Activated T-cell treated with anti-CD3 and anti-CD28 coated beads, Interleukin-2, amount 50 U/mL, for 24 hours (primary cell): ENCODE data around the gene CTH.
A peak's percentile ranks its signal among the peaks of the same experiment; 100 is the strongest.
"Not testable (repeated sequence)": the region's sequence is repeated elsewhere in the genome, so short reads cannot be mapped to it uniquely, and the experiment has no call there.

Experiments
- DNase-seq: peaks from one replicate; pipeline ENCODE4 v3.0.0-alpha.2; 2020
- H3K27ac Mint-ChIP-seq: 2 replicates; pipeline ENCODE4 v1.8.0; 2020; ENCODE audit warnings: mild to moderate bottlenecking, mixed read lengths
- H3K27me3 Mint-ChIP-seq: 2 replicates; pipeline ENCODE4 v1.8.0; 2020; ENCODE audit warnings: mixed read lengths
- H3K36me3 Mint-ChIP-seq: 2 replicates; pipeline ENCODE4 v1.8.0; 2020; ENCODE audit warnings: low read depth, mixed read lengths
- H3K4me1 Mint-ChIP-seq: 2 replicates; pipeline ENCODE4 v1.8.0; 2020; ENCODE audit warnings: low read depth, mixed read lengths
- H3K4me3 Mint-ChIP-seq: 2 replicates; pipeline ENCODE4 v1.8.0; 2020; ENCODE audit warnings: mild to moderate bottlenecking, moderate library complexity, mixed read lengths
- H3K9me3 Mint-ChIP-seq: 2 replicates; pipeline ENCODE4 v1.8.0; 2020; ENCODE audit warnings: mixed read lengths

The CTH gene

GRCh38 chr1:70410604-70411359 lies at the start of gene CTH:
TSS of gene CTH (plus strand) at chr1:70411268. CDS start at chr1:70411416, 148 bp downstream.
- H3K9me3 Mint-ChIP-seq: no peaks in the 10 kb centered on the region
- peak within 1 kb of the TSS; percentile 96 for H3K27ac Mint-ChIP-seq
- peaks cover 3% of the 10 kb centered on the region for H3K27me3 Mint-ChIP-seq
- peaks cover 25% of the 10 kb centered on the region for H3K4me1 Mint-ChIP-seq
- peak within 1 kb of the TSS; percentile 94 for H3K4me3 Mint-ChIP-seq
- peak; percentile 93 for DNase-seq
- H3K36me3 Mint-ChIP-seq: peaks cover 6% of the 10 kb centered on the region

DNA sequence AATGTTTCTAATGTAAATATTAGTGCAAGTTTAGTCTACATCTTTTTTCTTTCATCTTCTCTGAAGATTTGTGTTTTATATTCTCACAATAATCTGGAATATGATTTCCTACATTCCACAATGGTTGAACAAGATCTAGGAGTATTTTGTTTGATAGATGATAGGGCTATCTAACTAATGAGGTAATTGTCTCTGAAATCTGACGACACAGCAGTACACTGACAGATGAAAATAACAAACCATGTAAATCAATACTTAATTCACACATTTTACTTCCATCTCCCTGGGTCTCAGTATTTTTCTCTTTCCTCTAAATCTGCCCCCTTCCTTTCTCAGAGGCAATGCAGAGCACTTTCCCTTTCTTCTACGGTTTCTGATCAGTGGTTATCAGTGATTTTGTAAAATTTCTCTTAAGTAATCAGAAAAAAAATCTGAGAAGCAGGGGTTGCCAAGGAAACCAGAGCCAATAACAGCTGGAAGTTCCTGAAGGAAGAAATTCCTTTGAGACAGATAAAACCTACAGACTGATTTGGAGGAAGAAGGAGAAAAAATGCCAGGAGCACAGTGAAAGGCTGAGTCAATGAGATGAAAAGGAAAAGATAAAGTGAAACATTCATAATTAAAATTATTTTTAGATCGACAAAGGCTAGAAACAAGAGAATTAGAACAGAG lies 49.2 kb upstream of the CTH start:
- Mint-ChIP-seq H3K27ac (no peak overlapping the region), H3K27me3 (no peaks in the 10 kb centered on the region), H3K36me3 (peaks cover 4% of the 10 kb centered on the region), H3K9me3 (no peaks in the 10 kb centered on the region), H3K4me3 (no peak overlapping the region), H3K4me1 (peaks cover 2% of the 10 kb centered on the region)
- DNase-seq: no peak

DNA sequence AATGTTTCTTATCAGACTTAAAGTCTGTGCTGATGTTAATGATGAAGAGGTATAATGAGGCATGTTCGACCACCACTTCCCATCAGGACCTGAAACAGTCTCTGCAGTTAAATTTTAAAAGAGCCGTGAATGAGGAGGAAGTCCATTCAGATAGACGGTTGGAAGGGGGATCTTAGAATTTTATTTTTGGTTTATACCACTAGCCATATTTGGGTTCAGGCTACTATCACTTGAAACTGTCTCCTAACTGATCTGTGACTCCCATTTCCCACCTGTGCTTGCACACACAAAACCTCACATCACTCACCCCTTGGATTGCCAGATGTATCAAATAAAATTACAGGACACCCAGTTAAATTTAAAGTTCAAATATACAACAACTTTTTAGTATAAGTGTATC lies 46.6 kb upstream of the CTH start:
- Mint-ChIP-seq H3K4me1 (peaks cover 2% of the 10 kb centered on the region), H3K27me3 (no peaks in the 10 kb centered on the region), H3K4me3 (no peak overlapping the region), H3K36me3 (no peaks in the 10 kb centered on the region), H3K27ac (no peak overlapping the region), H3K9me3 (no peaks in the 10 kb centered on the region)
- no peak for DNase-seq

- DNase-seq, H3K27me3 Mint-ChIP-seq, H3K9me3 Mint-ChIP-seq, H3K4me1 Mint-ChIP-seq, H3K4me3 Mint-ChIP-seq, H3K36me3 Mint-ChIP-seq, H3K27ac Mint-ChIP-seq: not testable (repeated sequence)
Measured at GRCh38 chr1:70366425-70366952, 44.6 kb upstream of the CTH start.

DNA sequence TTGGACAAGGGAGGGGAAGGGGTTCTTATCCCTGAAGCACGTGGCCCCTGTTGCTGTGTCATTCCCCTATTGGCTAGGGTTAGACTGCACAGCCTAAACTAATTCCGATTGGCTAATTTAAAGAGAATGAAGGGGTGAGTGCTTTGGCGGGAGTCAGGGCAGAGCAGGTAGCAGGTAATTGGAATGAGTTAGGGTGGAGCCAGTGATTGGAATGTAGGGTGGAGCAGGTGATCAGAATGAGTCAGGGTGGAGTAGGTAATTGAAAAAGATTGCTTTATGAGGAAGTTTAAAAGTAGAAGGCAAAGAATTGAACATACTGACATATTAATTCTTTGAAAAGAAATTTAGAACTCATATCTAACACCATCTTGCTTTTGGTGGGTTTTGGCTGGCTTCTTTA lies 44.1 kb upstream of the CTH start:
- DNase-seq, H3K36me3 Mint-ChIP-seq, H3K4me1 Mint-ChIP-seq, H3K27me3 Mint-ChIP-seq, H3K27ac Mint-ChIP-seq, H3K9me3 Mint-ChIP-seq, H3K4me3 Mint-ChIP-seq: not testable (repeated sequence)

DNA sequence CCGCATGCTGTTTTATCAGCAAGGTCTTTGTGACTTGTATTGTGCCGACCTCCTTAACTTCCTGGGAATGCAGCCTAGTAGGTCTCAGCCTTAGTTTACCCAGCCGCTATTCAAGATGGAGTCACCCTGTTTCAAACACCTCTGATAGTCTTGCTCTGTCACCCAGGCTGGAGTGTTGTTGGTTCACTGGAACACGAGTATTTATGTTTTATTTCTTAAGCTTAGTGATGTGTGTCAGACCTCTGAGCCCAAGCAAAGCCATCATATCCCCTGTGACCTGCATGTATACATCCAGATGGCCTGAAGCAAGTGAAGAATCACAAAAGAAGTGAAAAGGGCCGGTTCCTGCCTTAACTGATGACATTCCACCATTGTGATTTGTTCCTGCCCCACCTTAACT lies 43.7 kb upstream of the CTH start:
- not testable (repeated sequence) for H3K27me3 Mint-ChIP-seq, H3K27ac Mint-ChIP-seq, H3K36me3 Mint-ChIP-seq, H3K9me3 Mint-ChIP-seq, DNase-seq, H3K4me3 Mint-ChIP-seq, H3K4me1 Mint-ChIP-seq

GRCh38 chr1:70371586-70371985 lies 39.5 kb upstream of the CTH start:
- not testable (repeated sequence) for H3K27ac Mint-ChIP-seq, DNase-seq, H3K4me3 Mint-ChIP-seq, H3K4me1 Mint-ChIP-seq, H3K9me3 Mint-ChIP-seq, H3K27me3 Mint-ChIP-seq, H3K36me3 Mint-ChIP-seq

GRCh38 chr1:70372426-70372825 lies 38.6 kb upstream of the CTH start:
- Mint-ChIP-seq H3K27me3 (no peaks in the 10 kb centered on the region), H3K4me1 (no peaks in the 10 kb centered on the region), H3K4me3 (no peak overlapping the region), H3K36me3 (no peaks in the 10 kb centered on the region), H3K9me3 (no peaks in the 10 kb centered on the region), H3K27ac (no peak overlapping the region)
- DNase-seq: no peak

DNA sequence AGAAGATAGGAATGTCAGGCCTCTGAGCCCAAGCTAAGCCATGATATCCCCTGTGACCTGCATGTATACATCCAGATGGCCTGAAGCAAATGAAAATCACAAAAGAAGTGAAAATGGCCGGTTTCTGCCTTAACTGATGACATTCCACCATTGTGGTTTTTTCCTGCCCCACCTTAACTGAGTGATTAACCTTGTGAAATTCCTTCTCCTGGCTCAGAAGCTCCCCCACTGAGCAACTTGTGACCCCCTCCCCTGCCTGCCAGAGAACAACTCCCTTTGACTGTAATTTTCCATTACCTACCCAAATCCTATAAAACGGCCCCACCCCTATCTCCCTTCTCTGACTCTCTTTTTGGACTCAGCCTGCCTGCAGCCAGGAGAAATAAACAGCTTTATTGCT lies 37.5 kb upstream of the CTH start:
- H3K4me3 Mint-ChIP-seq, DNase-seq, H3K36me3 Mint-ChIP-seq, H3K27me3 Mint-ChIP-seq, H3K4me1 Mint-ChIP-seq, H3K9me3 Mint-ChIP-seq, H3K27ac Mint-ChIP-seq: not testable (repeated sequence)

DNA sequence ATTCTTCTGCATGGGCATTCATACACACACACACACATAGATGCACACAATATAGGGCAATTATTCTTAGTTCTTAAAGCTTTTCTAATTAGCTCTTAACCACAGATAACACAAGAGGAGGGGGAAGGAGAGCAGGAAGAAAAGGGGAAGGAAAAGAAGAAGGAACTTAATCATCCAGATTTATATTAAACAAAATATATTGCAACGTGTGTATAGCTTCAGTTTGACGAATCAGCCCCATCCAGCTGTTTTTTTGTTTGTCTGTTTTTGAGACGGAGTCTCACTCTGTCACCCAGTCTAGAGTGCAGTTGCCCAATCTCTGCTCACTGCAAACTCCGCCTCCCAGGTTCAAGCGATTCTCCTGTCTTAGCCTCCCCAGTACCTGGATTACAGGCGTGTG lies 34.9 kb upstream of the CTH start:
- Mint-ChIP-seq H3K36me3 (no peaks in the 10 kb centered on the region), H3K4me3 (no peak overlapping the region), H3K27ac (no peak overlapping the region), H3K27me3 (no peaks in the 10 kb centered on the region), H3K9me3 (no peaks in the 10 kb centered on the region), H3K4me1 (no peaks in the 10 kb centered on the region)
- DNase-seq: no peak

DNA sequence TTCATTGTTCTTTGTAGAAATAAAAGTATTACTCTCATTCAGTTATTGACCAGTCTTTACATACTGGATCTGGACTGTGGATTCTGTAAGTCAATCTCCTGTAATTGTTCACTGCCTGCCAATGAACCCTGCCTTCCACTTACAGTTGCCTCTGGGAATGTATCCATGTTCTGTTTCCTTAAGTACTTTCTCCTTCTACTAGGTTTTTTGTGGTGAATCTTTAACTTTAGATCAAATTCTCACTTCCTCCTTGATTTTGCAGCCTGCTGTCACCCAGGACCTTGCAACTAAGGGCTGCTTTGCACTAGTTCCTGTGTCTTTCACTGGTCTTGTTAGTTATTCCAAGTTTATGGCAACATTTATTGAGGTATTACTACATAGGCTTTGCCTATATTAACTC lies 28.4 kb upstream of the CTH start:
- Mint-ChIP-seq H3K4me1 (no peaks in the 10 kb centered on the region), H3K9me3 (no peaks in the 10 kb centered on the region), H3K27me3 (peaks cover 6% of the 10 kb centered on the region), H3K4me3 (no peak overlapping the region), H3K36me3 (no peaks in the 10 kb centered on the region), H3K27ac (no peak overlapping the region)
- DNase-seq: no peak

GRCh38 chr1:70383483-70383882 lies 27.6 kb upstream of the CTH start:
- H3K4me3 Mint-ChIP-seq: no peak overlapping the region

DNA sequence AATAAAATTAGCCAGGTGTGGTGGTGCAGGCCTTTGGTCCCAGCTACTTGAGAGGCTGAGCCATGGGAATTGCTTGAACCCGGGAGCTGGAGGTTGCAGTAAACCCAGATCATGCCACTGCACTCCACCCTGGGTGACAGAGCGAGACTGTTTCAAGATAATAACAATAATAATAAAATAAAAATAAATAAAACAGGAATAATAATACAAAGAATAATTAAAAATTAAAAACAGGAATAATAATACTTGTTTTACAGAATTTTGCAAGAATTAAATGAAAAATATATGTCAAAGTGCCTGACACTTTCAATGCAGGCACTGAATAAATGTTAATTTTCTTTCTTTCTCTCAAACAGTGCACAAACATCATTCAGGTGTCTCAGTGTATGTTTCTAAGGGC lies 26.5 kb upstream of the CTH start:
- H3K36me3 Mint-ChIP-seq: no peaks in the 10 kb centered on the region
- no peak for DNase-seq
- H3K4me3 Mint-ChIP-seq: no peak overlapping the region
- no peaks in the 10 kb centered on the region for H3K9me3 Mint-ChIP-seq
- H3K27ac Mint-ChIP-seq: no peak overlapping the region
- H3K27me3 Mint-ChIP-seq: peaks cover 6% of the 10 kb centered on the region
- H3K4me1 Mint-ChIP-seq: no peaks in the 10 kb centered on the region

More at GRCh38 chr1:70383483-70383882, 27.6 kb upstream of the CTH start:
- Mint-ChIP-seq H3K27me3 (peaks cover 6% of the 10 kb centered on the region), H3K27ac (no peak overlapping the region), H3K36me3 (no peaks in the 10 kb centered on the region), H3K9me3 (no peaks in the 10 kb centered on the region), H3K4me1 (no peaks in the 10 kb centered on the region)
- no peak for DNase-seq

DNA sequence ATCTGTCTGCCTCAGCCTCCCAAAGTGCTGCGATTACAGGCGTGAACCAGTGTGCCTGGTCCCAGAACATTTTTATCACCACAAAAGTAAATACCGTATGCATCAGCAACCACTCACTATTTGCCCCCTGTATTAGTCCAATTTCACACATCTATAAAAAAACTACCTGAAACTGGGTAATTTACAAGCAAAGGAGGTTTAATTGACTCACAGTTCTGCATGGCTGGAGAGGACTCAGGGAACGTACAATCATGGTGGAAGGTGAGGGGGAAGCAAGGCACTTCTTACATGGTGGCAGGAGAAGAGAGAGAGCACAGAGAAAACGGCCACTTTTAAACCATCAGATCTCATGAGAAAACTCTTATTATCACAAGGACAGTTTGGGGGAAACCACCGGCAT lies 25.6 kb upstream of the CTH start:
- Mint-ChIP-seq H3K9me3 (no peaks in the 10 kb centered on the region), H3K4me3 (no peak overlapping the region), H3K27me3 (peaks cover 6% of the 10 kb centered on the region)

DNA sequence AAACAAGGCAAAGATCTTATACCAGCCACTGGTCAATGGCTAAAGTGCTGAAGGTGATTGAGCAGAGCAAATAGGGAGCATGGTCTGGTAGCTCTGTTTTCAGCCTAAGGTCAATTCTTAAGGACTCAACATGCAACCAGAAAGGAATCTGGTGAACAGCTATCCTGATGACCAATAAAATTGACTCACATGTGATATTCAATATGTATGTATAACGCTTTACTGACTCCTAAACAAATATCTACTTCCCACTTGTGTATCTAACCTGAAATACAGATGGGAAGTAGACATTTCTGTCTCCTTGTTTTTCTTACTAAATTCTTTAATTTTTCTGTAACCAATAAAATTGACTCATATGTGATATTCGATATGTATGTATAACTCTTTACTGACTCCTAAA lies 24.9 kb upstream of the CTH start:
- no peaks in the 10 kb centered on the region for H3K36me3 Mint-ChIP-seq
- no peaks in the 10 kb centered on the region for H3K9me3 Mint-ChIP-seq
- H3K27ac Mint-ChIP-seq: no peak overlapping the region
- no peak for DNase-seq
- no peaks in the 10 kb centered on the region for H3K4me1 Mint-ChIP-seq
- no peak overlapping the region for H3K4me3 Mint-ChIP-seq
- H3K27me3 Mint-ChIP-seq: peaks cover 6% of the 10 kb centered on the region

More for the DNA sequence above, 25.6 kb upstream of the CTH start:
- Mint-ChIP-seq H3K36me3 (no peaks in the 10 kb centered on the region), H3K4me1 (no peaks in the 10 kb centered on the region), H3K27ac (no peak overlapping the region)
- no peak for DNase-seq
